ENCODE results near the gene DYNLRB1.

DYNLRB1 gene

DNA sequence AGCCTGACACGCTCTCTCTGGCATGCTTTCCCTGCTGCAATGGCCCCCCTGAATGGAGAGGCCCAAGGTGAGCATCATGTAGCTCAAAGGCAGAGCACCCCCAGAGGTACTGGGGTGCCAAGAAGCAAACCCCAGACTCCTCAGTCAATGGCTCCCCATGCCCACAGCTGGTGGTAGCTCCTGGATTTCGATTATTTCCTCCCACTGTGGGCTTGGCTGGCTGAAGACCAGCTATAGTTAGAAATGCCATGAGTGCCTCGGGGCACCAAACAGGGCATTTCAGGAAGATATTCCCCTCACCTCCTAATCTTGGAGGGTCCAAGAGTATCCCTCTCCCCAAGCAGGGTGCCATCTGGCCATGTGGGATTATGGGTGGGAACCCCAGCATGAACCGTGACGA is 59.0 kb downstream of the DYNLRB1 start:
- FAIRE-seq = no peak
- DNase-seq (ENCODE audit: insufficient read length, low spot score) = no peak

DNA sequence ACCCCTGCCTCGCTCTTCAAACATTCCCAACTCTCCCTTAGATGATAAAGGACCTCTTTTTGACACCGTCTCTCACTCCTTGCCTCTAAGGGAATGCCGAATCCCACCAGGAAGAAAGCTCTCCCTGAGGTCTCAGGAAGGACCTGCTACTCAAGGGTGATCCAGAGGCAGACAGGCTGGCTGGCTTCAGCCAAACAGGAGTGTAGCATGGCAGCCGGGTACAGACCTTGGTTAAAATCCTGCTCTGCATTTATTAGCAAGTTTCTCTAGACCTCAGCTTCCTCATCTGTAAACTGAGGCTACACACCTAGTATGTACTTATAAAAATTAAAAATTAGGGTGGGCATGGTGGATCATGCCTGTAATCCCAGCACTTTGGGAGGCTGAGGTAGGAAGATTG is 59.5 kb downstream of the DYNLRB1 start:
- FAIRE-seq = no peak
- DNase-seq (ENCODE audit: insufficient read length, low spot score) = no peak

DNA sequence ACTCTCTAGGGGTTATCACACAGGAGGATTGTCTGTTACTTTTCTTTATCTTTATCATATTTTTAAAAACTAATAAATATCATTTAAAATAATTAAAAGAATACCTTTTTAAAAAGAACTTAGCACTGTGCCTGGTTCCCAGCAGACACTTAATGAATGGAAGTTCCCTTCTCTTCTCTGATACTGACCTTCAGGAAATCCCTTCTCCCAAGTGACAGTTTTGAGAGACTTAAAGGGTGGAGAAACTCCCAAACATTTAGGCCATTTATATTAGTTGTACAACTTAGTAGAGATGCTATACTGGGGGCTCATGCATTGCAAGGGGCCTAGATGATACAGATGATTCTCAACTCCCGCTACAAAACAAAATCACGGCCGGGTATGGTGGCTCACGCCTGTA is 60.8 kb downstream of the DYNLRB1 start:
- DNase-seq (ENCODE audit: insufficient read length, low spot score) (no peak), FAIRE-seq (no peak)

DNA sequence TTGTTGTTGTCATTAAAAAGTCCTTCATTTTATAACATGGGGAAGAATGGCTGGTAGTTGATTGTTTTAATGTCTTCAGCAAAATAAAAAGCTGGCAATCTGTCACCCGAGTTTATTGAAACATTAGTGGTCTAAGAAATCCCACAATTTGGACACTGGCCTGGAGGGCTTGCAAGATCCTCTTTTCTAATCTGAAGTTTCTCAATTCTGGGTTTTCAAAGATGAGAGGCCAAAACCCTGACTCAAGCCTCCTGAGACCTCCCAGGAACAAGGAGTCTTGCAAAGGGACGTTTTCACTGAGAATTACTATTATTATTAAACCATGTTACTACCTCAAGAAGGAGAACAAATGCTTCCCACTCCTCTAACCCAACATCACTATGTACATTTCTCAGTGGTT is 61.8 kb downstream of the DYNLRB1 start:
- FAIRE-seq = no peak
- no peak for DNase-seq (ENCODE audit: insufficient read length, low spot score)

DNA sequence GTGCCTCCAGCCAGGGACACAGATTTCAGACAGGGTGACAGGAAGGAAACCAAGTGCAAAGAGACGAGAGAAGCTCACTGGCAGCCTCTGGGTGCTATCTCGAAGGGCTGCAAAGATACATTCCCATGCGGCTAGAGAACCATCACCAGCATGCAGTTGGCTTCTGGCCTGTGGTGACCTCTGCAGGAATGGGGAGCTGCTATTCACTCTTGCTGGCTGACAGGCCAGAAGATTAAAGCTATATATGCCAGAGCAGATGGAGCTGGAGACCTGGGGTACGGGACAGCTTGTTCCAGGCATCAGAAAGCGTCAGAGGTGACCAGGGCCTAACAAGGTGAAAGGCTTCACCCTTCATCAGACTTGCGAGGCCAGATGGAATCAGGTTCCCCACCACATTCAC is 62.3 kb downstream of the DYNLRB1 start:
- FAIRE-seq = no peak

DNA sequence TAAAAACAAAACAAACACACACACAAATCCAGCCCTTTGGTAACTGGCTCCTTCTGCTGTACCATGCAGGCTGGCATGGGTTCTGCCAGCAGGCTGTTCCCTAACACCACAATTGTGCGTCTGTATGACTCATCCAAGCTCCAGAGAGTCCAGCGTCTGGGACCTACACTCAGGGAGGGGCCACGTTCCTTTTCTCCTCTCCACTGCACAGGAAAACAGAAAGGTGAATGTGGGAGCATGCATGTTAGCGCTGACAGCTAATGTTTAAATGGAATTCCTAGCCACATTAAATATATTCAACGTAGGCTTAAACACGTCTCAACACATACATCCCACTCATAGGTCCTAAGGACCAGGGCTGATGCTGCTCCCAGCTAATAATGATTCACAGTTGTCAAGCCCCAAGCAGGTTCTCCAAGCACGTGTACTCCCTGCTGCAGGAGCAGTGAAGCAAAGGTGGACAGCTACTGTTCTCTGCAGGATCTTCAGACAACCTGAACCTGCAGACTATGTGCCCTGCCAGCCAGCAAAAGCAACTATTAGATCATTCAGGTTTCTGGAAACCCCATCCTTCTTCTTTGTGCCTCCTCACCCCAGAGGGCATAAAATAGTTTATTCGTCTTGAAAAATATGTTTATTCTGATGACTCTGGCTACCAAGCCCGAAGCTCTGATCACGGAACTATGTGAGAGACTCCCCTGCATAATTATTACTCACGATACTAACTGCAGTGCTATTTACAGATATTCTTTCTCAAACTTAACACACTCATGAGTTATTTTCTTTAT is 63.2 kb downstream of the DYNLRB1 start:
- peak; percentile 84 for DNase-seq (ENCODE audit: insufficient read length, low spot score)
- FAIRE-seq = peak; percentile 74

More for the DNA sequence above, 62.3 kb downstream of the DYNLRB1 start:
- no peak for DNase-seq (ENCODE audit: insufficient read length, low spot score)

DNA sequence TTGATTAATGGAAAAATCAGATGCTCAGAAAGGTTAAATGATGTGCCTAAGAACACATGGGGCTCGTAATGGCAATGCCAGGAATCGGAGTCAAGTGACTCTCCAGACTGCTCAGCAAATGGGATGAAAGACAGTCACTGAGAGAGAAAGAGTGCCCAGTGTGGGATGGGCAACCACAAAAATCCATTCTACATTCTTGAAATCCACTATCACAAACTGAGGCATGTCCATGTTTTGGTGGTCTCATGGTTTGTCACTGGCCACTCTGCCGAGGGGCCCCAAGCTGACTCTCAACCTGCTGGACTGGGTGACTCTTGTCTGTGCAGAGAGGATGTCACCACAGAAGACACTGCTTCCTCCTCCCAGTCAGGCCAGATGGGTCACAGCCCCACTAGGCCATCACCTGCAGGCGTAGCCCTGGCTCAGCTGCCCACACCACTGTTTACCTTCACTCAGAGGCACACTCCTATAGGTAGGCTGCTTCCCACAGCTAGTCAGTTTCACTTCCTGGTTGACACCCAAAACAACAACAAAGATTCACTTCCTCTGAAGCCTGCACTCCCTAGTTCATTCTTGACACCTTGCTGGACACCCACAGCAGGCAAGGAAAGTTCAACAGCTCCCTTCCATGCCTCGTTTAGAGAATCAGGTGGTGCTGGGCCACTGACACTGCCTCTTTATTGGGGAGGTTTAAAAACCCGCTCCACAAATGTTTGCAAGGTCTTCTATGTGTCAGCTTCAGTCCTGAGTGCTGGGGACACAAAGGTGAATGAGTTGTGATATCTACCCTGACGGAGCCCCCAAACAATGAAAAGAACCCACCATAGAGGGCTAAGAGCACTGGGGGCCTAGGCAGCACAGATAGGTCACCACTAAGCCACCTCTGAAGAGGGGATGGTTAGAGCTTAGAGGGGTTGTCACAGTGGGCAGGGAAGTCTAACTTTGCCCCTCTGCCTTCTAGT is 64.0 kb downstream of the DYNLRB1 start:
- DNase-seq (ENCODE audit: insufficient read length, low spot score) = no peak

DNA sequence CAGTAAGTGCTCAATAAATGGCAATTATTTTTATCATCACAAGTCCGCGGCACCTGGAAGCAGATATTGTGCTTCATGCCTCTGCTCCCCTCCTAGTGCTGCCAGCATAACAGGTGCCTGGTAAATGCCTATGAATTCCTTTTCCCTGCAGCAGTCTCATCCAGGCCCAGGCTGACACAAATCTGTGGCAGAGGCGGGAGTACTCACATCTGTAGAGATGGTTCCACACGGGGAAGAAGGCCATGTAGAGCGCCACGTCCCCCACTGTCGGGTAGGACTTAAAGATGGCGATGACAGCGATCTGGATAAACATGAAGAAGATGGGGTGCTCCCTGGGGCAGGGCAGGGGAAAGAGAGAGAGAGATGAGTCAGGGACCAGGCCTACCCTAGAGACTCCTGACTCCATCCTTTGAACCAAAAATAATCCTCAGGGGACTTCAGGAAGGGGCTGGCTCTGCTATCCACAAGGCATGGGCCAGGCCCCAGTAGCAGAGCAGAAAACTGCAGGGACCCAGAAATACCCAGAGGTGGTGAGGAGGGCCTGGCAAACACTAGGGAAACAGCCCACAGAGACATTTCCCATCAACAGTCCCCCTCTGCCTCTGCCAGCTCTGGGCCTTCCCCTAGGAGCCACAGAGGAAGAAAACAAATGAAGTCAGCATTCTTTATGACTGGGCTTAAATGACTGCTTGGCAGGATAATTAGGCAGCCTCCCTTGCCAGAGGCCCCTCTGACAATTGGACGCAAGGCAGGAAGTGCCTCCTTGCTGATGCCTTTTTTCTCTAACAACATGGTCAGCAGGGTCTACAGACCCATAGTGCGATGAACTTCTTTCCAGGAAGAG is 65.3 kb downstream of the DYNLRB1 start:
- DNase-seq (ENCODE audit: insufficient read length, low spot score) (no peak), FAIRE-seq (peak; percentile 16)

More for the DNA sequence above, 64.0 kb downstream of the DYNLRB1 start:
- peak; percentile 81 for FAIRE-seq

DNA sequence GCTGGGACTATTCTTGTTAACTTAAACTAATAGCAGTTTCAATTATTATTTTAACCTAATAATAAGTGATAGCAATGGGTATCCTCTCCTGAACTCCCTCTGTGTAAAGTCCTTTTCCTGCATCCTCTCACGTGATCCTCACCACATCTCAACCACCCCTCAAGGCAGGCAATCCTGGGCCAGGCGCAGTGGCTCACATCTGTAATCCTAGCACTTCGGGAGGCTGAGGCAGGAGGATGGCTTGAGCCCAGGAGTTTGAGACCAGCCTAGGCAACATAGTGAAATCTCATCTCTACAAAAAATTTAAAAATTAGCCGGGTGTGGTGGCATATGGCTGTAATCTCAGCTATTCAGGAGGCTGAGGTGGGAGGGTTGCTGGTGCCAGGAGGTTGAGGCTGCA is 66.0 kb downstream of the DYNLRB1 start:
- FAIRE-seq (no peak), DNase-seq (ENCODE audit: insufficient read length, low spot score) (no peak)

DNA sequence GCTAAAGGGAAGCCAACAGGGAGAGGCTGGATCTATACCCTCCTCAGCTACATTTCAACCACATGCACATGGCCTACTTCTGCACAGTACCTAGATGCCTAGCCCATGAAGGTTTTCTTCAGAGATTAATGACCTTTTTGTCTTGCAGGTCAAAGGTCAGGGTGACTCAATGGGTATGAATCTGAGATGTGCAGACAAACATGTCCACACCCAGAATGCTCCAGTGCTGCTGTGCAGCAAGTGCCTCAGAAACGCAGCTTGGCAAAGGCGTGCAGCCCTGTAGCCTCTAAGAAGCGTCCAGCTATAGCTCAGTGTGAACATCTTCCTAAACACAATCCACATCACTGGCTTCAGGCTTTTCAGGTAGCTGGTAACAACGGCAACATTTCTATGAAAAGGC is 66.7 kb downstream of the DYNLRB1 start:
- DNase-seq (ENCODE audit: insufficient read length, low spot score) = no peak
- peak; percentile 23 for FAIRE-seq

DNA sequence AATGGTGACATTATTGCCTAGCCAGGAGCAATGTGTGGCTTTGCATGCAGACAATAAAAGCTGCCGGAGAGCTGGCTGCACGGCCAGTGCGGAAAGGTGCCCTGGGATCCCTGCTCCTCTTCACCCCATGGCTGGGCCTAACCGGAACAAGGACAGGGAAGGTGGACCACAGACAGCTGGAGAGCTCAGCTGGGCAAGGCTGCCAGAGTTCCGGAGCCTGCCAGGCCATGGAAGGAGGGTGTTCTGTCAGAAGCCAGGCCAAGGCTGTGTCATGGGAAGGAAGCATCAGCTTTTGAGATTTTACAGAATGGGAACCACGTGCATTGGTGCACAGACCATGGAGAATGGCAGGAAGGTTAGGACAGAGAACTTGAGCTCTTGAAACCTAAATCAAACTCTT is 67.3 kb downstream of the DYNLRB1 start:
- DNase-seq (ENCODE audit: insufficient read length, low spot score) (no peak), FAIRE-seq (no peak)

DNA sequence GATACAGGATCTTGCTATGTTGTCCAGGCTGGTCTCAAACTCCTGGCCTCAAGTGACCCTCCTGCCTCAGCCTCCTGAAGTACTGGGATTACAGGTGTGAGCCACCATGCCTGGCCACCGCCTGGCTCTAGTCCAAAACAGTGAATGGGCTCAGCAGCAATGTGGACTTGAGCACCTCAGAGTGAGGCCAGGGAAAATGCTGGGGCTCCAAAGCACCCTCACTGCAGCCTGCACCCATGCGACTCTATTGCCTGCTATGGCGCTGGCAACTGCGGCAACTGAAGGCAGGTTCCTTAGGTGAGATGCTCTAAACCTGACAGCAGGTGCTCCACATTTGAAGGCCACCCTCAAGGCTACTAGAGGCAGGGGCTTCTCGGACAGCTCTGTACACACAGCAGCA is 68.8 kb downstream of the DYNLRB1 start:
- FAIRE-seq (no peak), DNase-seq (ENCODE audit: insufficient read length, low spot score) (no peak)

DNA sequence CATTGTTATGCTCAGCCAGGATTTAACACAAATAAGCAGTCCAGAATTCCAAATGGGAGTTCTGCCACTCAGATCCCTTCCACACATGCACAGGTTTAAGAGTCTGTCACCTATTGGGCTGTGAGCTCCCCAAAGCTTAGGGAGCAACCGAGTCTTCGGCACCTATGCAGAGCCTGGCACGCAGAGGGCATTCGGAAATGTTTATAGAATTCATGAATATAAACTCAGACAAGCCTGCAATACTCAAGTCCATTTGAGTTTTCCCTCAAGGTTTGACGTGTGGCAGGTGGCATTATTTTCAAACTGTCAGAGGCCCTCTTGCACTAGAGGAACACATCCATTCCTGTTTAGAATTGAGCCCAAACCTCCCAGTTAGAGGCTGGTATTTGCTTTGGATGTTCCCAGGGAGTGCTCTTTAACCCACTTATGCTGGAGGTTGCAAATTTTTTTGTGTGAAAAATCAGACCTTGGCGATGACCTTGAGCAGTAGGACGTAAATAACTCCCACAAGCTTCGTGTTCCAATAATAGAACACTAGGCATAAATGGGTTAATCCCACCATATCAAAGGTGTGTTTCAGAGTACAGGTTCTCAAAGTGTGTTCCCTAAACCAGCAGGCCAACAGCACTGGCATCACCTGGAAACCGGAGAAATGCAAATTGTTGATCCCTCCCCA is 70.4 kb downstream of the DYNLRB1 start:
- no peak for FAIRE-seq
- no peak for DNase-seq (ENCODE audit: insufficient read length, low spot score)
